PFSK-1 (cell line): ENCODE results near the gene MTIF2.

Experiments used
- SIN3A ChIP-seq: IDR thresholded peaks from 2 replicates; pipeline ENCODE4 v1.6.1; 2012; ENCODE audit warnings: mild to moderate bottlenecking, low read length, moderate library complexity, borderline replicate concordance; ENCODE audit not compliant: insufficient read depth
- TAF1 ChIP-seq: IDR thresholded peaks from 2 replicates; pipeline ENCODE4 v1.6.1; 2012; ENCODE audit warnings: low read length, control low read depth, borderline replicate concordance; ENCODE audit not compliant: insufficient read depth

- TF ChIP-seq TAF1 (peak; percentile 96), SIN3A (peak; percentile 82; the same call in 1 of the 2 replicates)
Observed at GRCh38 chr2:55232084-55232862, 36.8 kb downstream of the MTIF2 start, which contains the start of the genes CLHC1 and RPS27A.
